Nephron progenitor cell (in vitro differentiated cells): Measurements from ENCODE around the gene CFAP74.

Experiments used
- DNase-seq: peaks from one replicate; pipeline ENCODE4 v3.0.0; 2021
- H3K27ac Mint-ChIP-seq: 2 replicates; pipeline ENCODE4 v1.8.0; 2021; ENCODE audit warnings: mild to moderate bottlenecking, moderate library complexity, mixed read lengths
- H3K27me3 Mint-ChIP-seq: 2 replicates; pipeline ENCODE4 v1.8.0; 2021; ENCODE audit warnings: mild to moderate bottlenecking, low read depth, mixed read lengths; ENCODE audit not compliant: poor library complexity
- H3K36me3 Mint-ChIP-seq: 2 replicates; pipeline ENCODE4 v1.8.0; 2021; ENCODE audit warnings: low read depth, mixed read lengths
- H3K4me1 Mint-ChIP-seq: 2 replicates; pipeline ENCODE4 v1.8.0; 2021; ENCODE audit warnings: mixed read lengths
- H3K4me3 Mint-ChIP-seq: 2 replicates; pipeline ENCODE4 v1.8.0; 2021; ENCODE audit warnings: mild to moderate bottlenecking, moderate library complexity, mixed read lengths
- H3K9me3 Mint-ChIP-seq: 2 replicates; pipeline ENCODE4 v1.8.0; 2021; ENCODE audit warnings: mild to moderate bottlenecking, moderate library complexity, mixed read lengths
- CTCF ChIP-seq: fragments of 200-600 bp; sonication (generic); IDR thresholded peaks from 2 replicates; pipeline ENCODE4 v1.5.0; 2021; ENCODE audit warnings: antibody characterized with exemption

The CFAP74 gene

GRCh38 chr1:1908506-1908791 lies 95.1 kb downstream of the CFAP74 start:
- no peak for DNase-seq
- Mint-ChIP-seq H3K27me3 (peaks cover 5% of the 10 kb centered on the region), H3K27ac (no peak overlapping the region), H3K4me3 (peak overlapping the region; percentile 69), H3K4me1 (peaks cover 27% of the 10 kb centered on the region), H3K9me3 (peaks cover under 1% of the 10 kb centered on the region), H3K36me3 (no peaks in the 10 kb centered on the region)
- TF ChIP-seq CTCF, result no peak

GRCh38 chr1:1907098-1907736 lies 96.4 kb downstream of the CFAP74 start:
- H3K4me3 Mint-ChIP-seq, result no peak overlapping the region
- no peak overlapping the region for H3K27ac Mint-ChIP-seq
- H3K9me3 Mint-ChIP-seq, result peaks cover 7% of the 10 kb centered on the region
- H3K4me1 Mint-ChIP-seq, result peaks cover 27% of the 10 kb centered on the region
- no peak for TF ChIP-seq CTCF
- H3K36me3 Mint-ChIP-seq, result no peaks in the 10 kb centered on the region
- DNase-seq, result no peak
- H3K27me3 Mint-ChIP-seq, result peaks cover 5% of the 10 kb centered on the region

GRCh38 chr1:1906185-1907097 lies 97.1 kb downstream of the CFAP74 start:
- H3K27ac Mint-ChIP-seq, result peak overlapping the region; percentile 27
- no peaks in the 10 kb centered on the region for H3K36me3 Mint-ChIP-seq
- peak; percentile 89 for DNase-seq
- peaks cover 23% of the 10 kb centered on the region for H3K4me1 Mint-ChIP-seq
- peaks cover 7% of the 10 kb centered on the region for H3K9me3 Mint-ChIP-seq
- peak; percentile 83 for TF ChIP-seq CTCF
- peaks cover 5% of the 10 kb centered on the region for H3K27me3 Mint-ChIP-seq
- H3K4me3 Mint-ChIP-seq, result peak overlapping the region; percentile 55

GRCh38 chr1:1903224-1903623 lies 100.4 kb downstream of the CFAP74 start:
- Mint-ChIP-seq H3K36me3 (no peaks in the 10 kb centered on the region), H3K27me3 (no peaks in the 10 kb centered on the region), H3K27ac (no peak overlapping the region), H3K4me1 (peaks cover 17% of the 10 kb centered on the region), H3K9me3 (peaks cover 7% of the 10 kb centered on the region), H3K4me3 (no peak overlapping the region)
- DNase-seq, result no peak
- no peak for TF ChIP-seq CTCF

GRCh38 chr1:1901641-1902294 lies 101.8 kb downstream of the CFAP74 start:
- TF ChIP-seq CTCF, result no peak
- H3K27ac Mint-ChIP-seq, result no peak overlapping the region
- H3K4me3 Mint-ChIP-seq, result no peak overlapping the region
- no peaks in the 10 kb centered on the region for H3K36me3 Mint-ChIP-seq
- no peaks in the 10 kb centered on the region for H3K27me3 Mint-ChIP-seq
- DNase-seq, result no peak
- peaks cover 7% of the 10 kb centered on the region for H3K9me3 Mint-ChIP-seq
- H3K4me1 Mint-ChIP-seq, result peaks cover 17% of the 10 kb centered on the region
